ENCODE measurements around the gene RIMS4.

Gene RIMS4

GRCh38 chr20:44810391-44811149, at the start of gene RIMS4:
RIMS4 (minus strand) TSS chr20:44810546; CDS start chr20:44810271, 275 bp downstream.
- DNase-seq (ENCODE audit: low read depth, low spot score), result no peak

GRCh38 chr20:44858606-44859360, 48.4 kb upstream of the RIMS4 start:
- no peak for DNase-seq (ENCODE audit: low read depth, low spot score)

DNA sequence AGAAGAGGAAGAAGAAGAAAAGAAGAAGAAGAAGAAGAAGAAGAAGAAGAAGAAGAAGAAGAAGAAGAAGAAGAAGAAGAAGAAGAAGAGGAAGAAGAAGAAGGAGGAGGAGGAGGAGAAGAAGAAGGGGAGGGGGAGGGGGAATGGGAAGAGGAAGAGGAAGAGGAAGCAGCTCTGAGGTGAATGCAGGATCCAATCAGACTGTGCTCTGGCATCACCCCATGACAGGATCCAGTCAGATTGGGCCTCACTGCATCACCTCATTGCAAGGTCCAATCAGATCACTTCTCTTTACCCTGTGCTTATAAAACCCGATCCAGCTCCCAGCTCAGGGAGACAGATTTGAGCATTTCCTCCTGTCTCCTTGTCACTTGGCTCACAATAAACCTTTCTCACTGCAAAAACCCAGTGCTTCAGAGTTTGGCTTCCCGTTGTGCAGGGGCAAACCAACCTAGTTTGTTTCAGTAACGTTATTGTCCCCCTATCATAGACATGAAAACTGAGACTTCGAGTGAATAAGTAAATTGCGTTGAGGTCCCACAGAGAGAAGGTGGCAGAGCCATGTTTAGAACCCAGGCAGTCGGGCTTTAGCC, 46.6 kb upstream of the RIMS4 start:
- no peak for DNase-seq (ENCODE audit: low read depth, low spot score)

- DNase-seq (ENCODE audit: low read depth, low spot score), result no peak
Observed at GRCh38 chr20:44856442-44856841, 46.1 kb upstream of the RIMS4 start.

DNA sequence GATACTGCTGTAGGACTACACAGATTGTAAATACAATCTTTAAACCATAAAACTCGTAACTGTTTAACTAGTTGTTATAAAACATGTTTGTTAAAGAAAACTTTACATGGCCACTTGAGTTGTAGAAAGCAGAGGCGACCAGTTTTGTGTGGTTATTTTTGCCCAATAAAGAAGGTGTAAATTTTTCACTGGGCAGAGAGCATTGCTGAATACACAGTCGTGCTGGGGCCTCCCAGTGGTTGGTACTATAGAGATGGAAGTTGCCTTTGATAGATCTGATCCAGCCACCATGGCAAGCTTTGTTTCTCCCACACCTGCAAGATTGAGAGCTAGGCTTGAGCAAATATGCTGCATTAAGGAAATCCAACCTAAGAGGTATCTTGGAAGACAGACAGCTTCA, 41.2 kb upstream of the RIMS4 start:
- no peak for DNase-seq (ENCODE audit: low read depth, low spot score)

- DNase-seq (ENCODE audit: low read depth, low spot score), result no peak
Observed at GRCh38 chr20:44850837-44851236, 40.5 kb upstream of the RIMS4 start.

DNA sequence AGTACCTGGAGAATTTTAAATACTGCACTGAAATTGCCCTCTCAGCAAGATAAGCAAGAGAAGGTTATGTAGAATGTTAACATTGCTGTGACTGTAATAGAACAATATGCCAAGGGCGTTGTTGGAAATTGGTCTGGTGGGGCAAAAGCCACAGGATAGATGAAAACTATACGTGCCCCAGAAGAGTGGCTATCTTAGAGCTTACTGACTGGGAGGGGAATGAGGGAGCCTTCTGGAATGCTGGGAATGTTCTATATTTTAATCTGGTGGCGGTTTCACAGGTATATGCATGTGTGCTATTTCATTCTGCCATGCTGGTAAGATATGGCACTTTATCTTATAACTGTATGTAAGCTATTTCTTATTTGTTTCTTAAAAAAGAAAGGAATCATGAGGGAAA, 39.9 kb upstream of the RIMS4 start:
- DNase-seq (ENCODE audit: low read depth, low spot score), result no peak

GRCh38 chr20:44849703-44850102, 39.4 kb upstream of the RIMS4 start:
- DNase-seq (ENCODE audit: low read depth, low spot score), result no peak

GRCh38 chr20:44848254-44849015, 38.1 kb upstream of the RIMS4 start:
- no peak for DNase-seq (ENCODE audit: low read depth, low spot score)

GRCh38 chr20:44843876-44844275, 33.5 kb upstream of the RIMS4 start:
- no peak for DNase-seq (ENCODE audit: low read depth, low spot score)

GRCh38 chr20:44841955-44842354, 31.6 kb upstream of the RIMS4 start:
- DNase-seq (ENCODE audit: low read depth, low spot score), result no peak

DNA sequence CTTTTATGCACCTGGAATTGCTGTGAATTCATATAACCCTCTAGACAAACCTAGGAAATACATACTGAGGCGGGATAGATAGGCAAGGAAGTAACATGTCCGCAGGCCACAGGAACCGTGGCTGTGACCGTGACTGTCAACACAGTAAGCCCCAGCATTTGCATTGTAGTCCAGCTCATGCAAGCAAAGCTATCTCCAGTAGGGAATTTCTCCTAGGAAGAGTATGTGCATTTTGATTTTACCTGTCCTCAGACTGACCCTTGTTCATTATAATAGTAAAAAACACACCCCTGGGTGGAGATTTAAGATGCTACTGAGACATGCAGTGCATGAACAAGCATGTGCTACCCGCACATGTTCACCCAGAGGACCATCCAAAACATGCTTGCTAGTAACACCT, 30.5 kb upstream of the RIMS4 start:
- DNase-seq (ENCODE audit: low read depth, low spot score), result no peak

GRCh38 chr20:44839481-44839880, 29.1 kb upstream of the RIMS4 start:
- no peak for DNase-seq (ENCODE audit: low read depth, low spot score)

GRCh38 chr20:44838521-44838920, 28.2 kb upstream of the RIMS4 start:
- no peak for DNase-seq (ENCODE audit: low read depth, low spot score)

GRCh38 chr20:44837946-44838345, 27.6 kb upstream of the RIMS4 start:
- no peak for DNase-seq (ENCODE audit: low read depth, low spot score)

DNA sequence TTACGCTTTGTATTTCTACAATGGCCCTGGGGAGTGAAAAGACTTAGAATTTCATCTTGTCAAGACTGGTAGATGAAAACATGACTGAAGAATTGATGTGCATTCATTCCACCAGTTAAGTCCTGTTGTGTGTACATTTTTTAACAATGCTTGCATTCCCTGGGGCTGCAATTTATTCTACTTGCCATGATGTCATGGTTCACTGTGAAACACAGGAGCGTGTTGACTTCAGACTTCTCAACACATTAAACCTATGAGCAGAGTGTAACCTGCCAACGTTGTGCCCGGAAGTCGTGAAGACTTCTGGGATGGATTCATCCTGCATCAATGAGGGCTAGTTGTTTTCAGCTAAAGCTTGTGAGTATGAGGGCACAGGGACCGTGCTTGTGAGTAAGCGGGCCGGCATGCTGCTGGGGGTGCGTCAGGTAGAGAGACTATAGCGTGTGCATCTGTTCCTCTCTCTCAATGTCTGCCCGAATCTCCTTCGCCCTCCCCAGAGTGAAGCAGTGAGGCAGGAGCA, 26.3 kb upstream of the RIMS4 start:
- no peak for DNase-seq (ENCODE audit: low read depth, low spot score)

DNA sequence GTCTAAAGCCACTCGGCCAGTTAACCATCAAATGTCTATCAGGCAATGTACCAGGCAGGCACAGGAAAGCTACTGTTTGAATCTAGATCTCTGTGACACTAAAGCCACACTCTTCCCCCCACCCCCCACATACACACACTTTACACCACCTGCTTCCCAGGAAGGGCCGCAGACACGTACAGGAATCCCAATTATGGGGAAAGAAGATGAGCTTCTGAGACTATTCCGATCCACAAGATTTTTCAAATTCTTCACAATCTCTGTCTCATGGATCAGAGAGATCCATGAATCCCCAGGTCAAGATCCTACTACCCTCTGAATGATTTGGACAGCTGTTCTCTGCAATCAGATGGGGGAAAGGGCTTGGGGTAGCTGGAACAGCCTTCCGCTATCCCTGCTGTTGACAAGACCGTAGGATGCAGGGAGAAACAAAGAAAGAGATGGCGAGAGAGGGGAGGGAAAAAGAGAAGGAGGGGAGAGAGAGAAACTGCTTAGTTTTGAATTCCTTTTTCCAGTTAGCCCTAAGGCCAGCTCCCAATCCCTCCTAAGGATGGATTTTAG, 25.4 kb upstream of the RIMS4 start:
- no peak for DNase-seq (ENCODE audit: low read depth, low spot score)

GRCh38 chr20:44835116-44835515, 24.8 kb upstream of the RIMS4 start:
- no peak for DNase-seq (ENCODE audit: low read depth, low spot score)

- no peak for DNase-seq (ENCODE audit: low read depth, low spot score)
Observed at GRCh38 chr20:44834693-44835092, 24.3 kb upstream of the RIMS4 start.

GRCh38 chr20:44833437-44833836, 23.1 kb upstream of the RIMS4 start:
- no peak for DNase-seq (ENCODE audit: low read depth, low spot score)

GRCh38 chr20:44832724-44833123, 22.4 kb upstream of the RIMS4 start:
- no peak for DNase-seq (ENCODE audit: low read depth, low spot score)

Data from brain pericyte (primary cell).